ENCODE results near the gene HMCN1.
"Not testable (repeated sequence)": the region's sequence is repeated elsewhere in the genome, so short reads cannot be mapped to it uniquely, and the experiment has no call there.

Gene HMCN1

DNA sequence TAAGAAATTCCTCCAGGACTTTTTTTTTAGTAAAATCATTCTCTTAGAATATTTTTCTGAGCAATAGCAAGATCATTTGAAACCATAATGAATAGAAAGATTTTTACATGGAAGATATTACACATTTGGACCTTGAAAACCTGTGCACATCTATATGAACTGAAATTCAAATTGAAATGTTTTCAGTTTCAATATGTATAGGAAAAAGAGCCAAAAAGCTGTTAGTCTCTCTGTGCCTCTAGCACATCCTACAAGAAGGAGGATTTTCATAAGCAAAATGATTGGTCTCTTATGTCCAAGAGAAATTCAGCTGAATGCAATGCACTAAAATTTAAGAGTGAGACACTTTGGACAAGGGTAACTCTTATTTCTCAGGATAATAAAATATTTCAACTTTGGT, 8.2 kb downstream of the HMCN1 start:
- no peak for DNase-seq

GRCh38 chr1:185745165-185745564, 11.0 kb downstream of the HMCN1 start:
- no peak for DNase-seq

- no peak for DNase-seq
Observed at GRCh38 chr1:185759061-185759460, 24.9 kb downstream of the HMCN1 start.

- no peak for DNase-seq
Observed at GRCh38 chr1:185761841-185762240, 27.6 kb downstream of the HMCN1 start.

DNA sequence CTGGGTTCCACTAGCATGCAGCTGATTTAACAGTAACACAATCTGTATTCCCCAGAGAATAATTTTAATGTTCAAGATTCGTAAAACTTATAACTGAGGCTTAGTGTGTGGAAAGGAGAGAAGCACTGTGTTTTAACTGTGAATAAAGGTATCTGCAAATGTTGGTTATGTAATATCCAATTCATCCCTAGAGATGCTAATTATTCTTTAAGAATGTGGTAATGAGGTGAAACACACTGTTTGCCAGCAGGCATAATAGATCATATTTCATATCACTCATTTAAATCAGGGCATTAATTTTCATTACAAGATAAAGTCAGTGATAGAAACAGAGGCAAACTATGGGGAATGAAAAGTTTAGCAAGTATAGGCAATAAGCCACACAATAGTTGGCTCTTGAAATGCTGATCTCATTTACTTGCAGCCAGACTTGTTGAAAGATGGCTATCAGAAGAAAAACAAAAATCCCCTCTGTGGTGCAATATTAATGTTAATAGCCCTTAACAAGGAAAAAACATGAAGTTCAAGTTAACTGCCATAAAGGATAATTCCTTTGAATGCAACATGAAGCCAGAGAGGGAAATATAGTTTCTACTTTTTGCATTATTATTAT, 33.4 kb downstream of the HMCN1 start:
- DNase-seq = no peak

DNA sequence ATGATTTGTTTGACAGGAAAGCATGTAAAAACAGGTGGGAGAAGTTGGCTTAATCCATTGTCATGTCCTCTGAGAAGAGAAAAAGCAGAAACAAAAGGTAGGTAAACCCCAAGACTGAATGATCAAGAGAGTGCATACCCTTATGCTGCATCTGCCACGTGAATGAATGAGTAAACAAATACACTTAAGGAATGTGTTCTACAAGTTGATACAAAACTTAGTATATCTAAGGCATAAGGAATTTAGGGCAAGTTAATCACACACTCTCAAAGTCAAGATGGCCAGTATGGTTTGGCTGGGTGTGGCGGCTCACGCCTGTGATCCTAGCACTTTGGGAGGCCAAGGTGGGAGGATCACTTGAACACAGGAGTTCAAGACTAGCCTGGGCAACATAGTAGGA, 34.2 kb downstream of the HMCN1 start:
- DNase-seq = no peak

- no peak for DNase-seq
Observed at GRCh38 chr1:185769136-185769535, 34.9 kb downstream of the HMCN1 start.

DNA sequence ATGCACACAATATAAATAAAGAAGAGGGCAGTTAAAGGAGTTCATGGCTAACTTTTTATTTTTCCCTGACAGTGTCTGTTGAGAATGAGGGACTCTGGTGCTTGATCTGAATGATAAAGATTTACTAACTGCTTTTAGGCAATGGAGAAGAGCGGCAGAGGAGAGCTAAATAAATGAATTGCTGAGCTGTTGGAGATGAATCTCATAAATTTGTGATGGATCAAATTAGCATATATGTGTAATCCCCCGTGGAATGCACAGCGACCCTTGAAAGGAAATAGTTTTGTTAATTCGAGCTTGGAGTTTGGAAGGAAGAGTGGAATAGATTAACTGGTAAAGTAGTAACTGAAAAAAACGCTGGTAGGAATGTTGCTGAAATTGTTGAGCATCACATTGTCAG, 40.2 kb downstream of the HMCN1 start:
- DNase-seq = no peak

- no peak for DNase-seq
Observed at GRCh38 chr1:185775501-185775900, 41.3 kb downstream of the HMCN1 start.

- no peak for DNase-seq
Observed at GRCh38 chr1:185776522-185776921, 42.3 kb downstream of the HMCN1 start.

DNA sequence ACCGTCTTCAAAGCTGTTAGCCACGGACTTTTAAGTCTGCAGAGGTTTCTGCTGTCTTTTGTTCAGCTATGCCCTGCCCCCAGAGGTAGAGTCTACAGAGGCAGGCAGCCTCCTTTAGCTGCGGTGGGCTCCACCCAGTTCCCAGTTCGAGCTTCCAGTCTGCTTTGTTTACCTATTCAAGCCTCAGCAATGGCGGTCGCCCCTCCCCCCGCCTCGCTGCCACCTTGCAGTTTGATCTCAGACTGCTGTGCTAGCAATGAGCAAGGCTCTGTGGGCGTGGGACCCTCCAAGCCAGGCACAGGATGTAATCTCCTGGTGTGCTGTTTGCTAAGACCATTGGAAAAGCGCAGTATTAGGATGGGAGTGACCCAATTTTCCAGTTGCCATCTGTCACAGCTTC, 49.7 kb downstream of the HMCN1 start:
- not testable (repeated sequence) for DNase-seq

DNA sequence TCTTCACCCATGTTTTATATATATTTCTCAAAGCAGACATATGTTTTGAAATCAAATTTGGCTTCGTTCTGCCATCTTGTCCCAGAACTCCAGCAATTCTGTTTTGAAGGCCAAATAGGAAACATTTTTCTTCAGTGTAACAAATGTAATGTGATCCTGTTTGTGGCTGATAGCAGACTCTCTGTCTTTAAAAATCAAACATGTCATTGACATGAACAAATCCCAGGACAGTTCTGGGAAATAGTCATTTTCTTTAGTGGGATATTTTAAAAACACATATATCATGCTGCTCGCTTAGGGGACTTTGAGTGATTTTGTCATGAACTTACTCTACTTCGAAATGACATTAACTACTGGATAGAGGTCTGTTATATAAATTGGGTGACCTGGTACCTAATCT, 51.4 kb downstream of the HMCN1 start:
- DNase-seq = no peak

DNA sequence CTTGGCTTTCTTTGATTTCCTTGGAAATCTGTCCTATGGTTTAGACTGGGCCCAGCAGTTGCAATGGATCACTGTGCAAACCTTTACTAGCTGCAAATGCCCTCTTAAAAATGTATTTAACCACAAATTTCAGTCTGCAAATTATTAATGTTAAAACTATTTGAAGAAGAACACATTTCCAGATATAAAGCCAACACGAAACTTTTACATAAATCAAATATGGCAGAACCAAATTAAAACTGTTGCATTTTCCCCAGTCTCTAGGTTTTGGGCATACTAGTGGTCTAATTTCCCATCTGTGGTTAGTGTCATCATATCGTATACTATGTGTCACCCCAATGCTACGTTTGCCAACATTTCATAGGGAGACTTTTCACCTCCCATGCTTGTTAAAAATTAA, 52.3 kb downstream of the HMCN1 start:
- no peak for DNase-seq

GRCh38 chr1:185787238-185787637, 53.0 kb downstream of the HMCN1 start:
- no peak for DNase-seq

GRCh38 chr1:185788386-185788785, 54.2 kb downstream of the HMCN1 start:
- no peak for DNase-seq

GRCh38 chr1:185789501-185790193, 55.5 kb downstream of the HMCN1 start:
- DNase-seq = no peak

DNA sequence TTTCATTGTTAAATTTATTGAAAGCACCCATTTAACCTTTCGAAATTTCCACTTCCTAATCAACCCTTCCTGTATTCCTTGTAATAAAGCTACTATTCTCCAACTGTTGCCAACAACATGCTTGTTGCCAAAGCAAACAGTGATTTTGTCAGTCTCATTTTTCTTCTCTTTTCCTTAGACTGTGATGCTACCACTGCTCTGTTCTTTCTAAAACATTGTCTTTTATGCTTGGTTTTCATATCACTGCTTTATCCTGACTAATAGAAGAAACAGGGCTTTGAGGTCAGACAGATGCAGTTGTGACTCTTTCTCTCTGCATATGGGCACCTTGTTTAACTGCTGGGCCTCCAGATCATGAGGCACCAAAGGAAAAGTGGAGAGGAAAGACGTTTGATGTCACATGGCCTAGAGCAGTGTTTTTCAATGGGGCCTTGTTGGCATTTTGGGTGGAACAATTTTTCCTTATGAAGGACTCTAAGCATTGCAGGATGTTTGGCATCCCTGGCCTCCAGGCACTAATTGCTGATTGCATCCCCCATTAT, 56.1 kb downstream of the HMCN1 start:
- no peak for DNase-seq

DNA sequence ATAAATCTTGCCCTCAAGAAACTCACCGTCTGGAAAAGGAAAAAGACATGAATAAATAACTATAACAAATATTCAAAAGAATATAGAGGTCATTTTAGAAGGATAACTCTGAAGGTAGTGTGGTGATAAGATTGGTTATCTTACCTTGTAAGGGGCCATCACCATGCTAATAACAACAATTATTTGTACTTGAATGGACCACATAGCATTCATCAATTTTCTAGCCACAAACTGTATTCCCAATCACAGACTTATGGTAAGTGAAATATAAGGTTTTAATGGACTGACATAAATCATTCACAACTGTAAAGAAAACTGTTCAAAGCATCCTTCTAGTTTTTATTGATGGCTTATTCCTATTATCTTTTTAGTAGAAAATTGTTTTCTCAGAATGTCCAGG, 57.8 kb downstream of the HMCN1 start:
- no peak for DNase-seq

GRCh38 chr1:185794495-185794894, 60.3 kb downstream of the HMCN1 start:
- not testable (repeated sequence) for DNase-seq

DNA sequence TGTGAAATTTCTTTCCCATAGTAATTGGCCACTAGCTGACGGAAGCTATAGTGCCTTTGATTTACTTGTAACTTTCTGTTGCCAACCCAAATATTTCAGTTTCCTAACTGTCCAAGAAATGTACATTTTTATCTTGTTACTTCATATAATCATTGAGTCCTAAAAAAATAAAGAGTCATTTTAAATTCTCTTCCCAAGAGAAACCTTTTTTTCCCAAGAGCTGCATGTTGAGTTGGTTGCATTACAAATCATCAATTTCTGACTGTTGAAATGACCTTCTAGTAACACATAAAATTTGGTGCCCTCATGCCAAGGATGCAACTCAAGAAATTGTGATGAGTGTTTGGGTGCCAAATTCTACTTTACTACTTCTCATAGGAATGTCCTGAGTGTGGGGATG, 61.0 kb downstream of the HMCN1 start:
- DNase-seq = no peak

GRCh38 chr1:185798505-185798904, 64.3 kb downstream of the HMCN1 start:
- DNase-seq = no peak

DNA sequence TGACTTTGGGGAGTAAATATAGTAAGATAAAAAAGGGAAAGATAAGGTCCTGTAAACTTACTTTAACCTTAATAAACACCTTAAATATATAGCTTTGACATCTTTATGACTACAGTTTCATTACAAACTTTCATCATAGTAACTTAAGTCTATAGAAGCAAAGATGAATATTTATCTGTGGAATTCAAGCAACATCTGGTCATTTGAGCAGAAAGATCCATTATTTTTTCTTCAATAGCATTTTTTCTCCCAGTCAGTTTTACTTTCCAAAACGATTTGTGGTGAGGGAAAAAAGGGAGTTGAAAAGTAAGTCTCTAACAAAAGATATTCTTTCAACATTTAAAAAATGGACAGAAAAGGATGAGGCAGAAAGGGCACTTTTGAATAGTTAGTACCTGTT, 69.0 kb downstream of the HMCN1 start:
- no peak for DNase-seq

GRCh38 chr1:185804206-185804605, 70.0 kb downstream of the HMCN1 start:
- no peak for DNase-seq

- DNase-seq = no peak
Observed at GRCh38 chr1:185804608-185805007, 70.4 kb downstream of the HMCN1 start.

- no peak for DNase-seq
Observed at GRCh38 chr1:185807275-185807674, 73.1 kb downstream of the HMCN1 start.

All from activated CD4-positive, alpha-beta T cell treated with anti-CD3 and anti-CD28 coated beads for 4 hours (primary cell).